ENCODE results near the gene HYAL3.

DNA sequence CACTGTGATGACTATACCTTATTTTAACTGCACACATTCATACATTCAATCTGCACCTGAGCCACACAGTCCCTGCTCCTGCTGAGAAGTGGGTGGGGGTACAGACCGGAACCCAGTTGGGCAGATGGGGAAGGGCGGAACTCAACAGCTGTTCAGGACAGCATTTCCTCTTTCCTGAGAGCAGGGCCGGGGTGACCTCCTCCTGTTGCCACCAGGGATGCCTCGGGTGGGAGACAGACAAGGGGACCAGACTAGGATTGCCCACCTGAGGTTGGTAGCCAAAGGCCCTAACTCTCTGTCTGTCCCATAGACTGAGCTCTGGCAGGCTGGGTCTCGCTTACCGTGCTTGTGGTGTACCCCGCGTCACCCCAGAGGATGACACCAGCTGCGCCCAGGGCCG, 19.4 kb upstream of the HYAL3 start:
- TF ChIP-seq POLR2A (IDR thresholded peaks at IDR 0.05), result no peak
- TF ChIP-seq CTCF (IDR thresholded peaks at IDR 0.05), result no peak

Data from prostate gland (tissue), 2 donors.